B cell (primary cell): ENCODE results near the gene MOB1B. TPM values are rescaled to one million over a fixed set of nuclear protein-coding genes. Genes with fewer than 3 reads are reported as not detected.

Experiments
- ATAC-seq: fragments of 200-7000 bp; cut with Tn5 transposase; one replicate; pipeline ENCODE4 v1.10.0; 2021; ENCODE audit warnings: low read depth, mild to moderate bottlenecking, moderate number of reproducible peaks, moderate library complexity
- CTCF ChIA-PET: fragments of 350-600 bp; sonication (Branson Sonifier 250); formaldehyde crosslinking; loops from one replicate; lab custom pipeline; 2021; ENCODE audit warnings: antibody characterized with exemption, inconsistent platforms; lab: Charles Lee
- POLR2A ChIA-PET: fragments of 350-600 bp; sonication (Branson Sonifier 250); formaldehyde crosslinking; loops from one replicate; lab custom pipeline; 2021; ENCODE audit warnings: antibody characterized with exemption; lab: Charles Lee
- DNase-seq: peaks from one replicate; pipeline ENCODE4 v3.0.0; 2013
- H2AFZ ChIP-seq: 2 replicates; pipeline ENCODE4 v1.6.1; 2012; ENCODE audit warnings: mild to moderate bottlenecking, low read depth, low read length; ENCODE audit not compliant: insufficient read depth, poor library complexity, severe bottlenecking
- H3K27ac ChIP-seq, 2 donors: 1 replicate in 1 of 2; 2 replicates in 1 of 2; pipeline ENCODE4 v1.5.1; 2012 to 2013; ENCODE audit warnings: low read length in 2 of 2, mild to moderate bottlenecking in 2 of 2, moderate library complexity in 1 of 2
- H3K27me3 ChIP-seq, 4 experiments: fragments of 200-600 bp in 1 of 4; sonication (generic) in 1 of 4; replicated peaks in 1 of 4; 1 replicate in 2 of 4; 2 replicates in 2 of 4; pipeline versions ENCODE4 v1.6.1 to v1.7.0; 2013 to 2016; ENCODE audit warnings: low read length in 3 of 4, mild to moderate bottlenecking in 2 of 4, mixed read lengths in 1 of 4, moderate library complexity in 1 of 4; ENCODE audit not compliant: insufficient read depth in 4 of 4, control insufficient read depth in 3 of 4; ENCODE audit errors: control extremely low read depth in 1 of 4
- H3K36me3 ChIP-seq, 2 experiments: replicated peaks in 1 of 2; 1 replicate in 1 of 2; 2 replicates in 1 of 2; pipeline versions ENCODE4 v1.6.1 to v1.7.1; 2013; ENCODE audit warnings: low read length in 1 of 2; ENCODE audit not compliant: insufficient read depth in 2 of 2, control insufficient read depth in 1 of 2; ENCODE audit errors: control extremely low read depth in 1 of 2, extremely low read depth in 1 of 2
- H3K4me1 ChIP-seq, 2 donors: fragments of 200-600 bp in 1 of 2; sonication (generic) in 1 of 2; 1 replicate in 1 of 2; 2 replicates in 1 of 2; pipeline versions ENCODE4 v1.5.1 to v1.6.1; 2013 to 2017; ENCODE audit warnings: low read length in 2 of 2; ENCODE audit not compliant: control insufficient read depth in 2 of 2, insufficient read depth in 2 of 2
- H3K4me2 ChIP-seq: replicated peaks from 2 replicates; pipeline ENCODE3; 2012; ENCODE audit warnings: mild to moderate bottlenecking, low read depth, low read length; ENCODE audit not compliant: poor library complexity, severe bottlenecking
- H3K4me3 ChIP-seq, 5 experiments: fragments of 200-600 bp in 1 of 5; sonication (generic) in 1 of 5; 1 replicate in 3 of 5; 2 replicates in 2 of 5; pipeline versions ENCODE4 v1.5.1 to v1.7.0; 2011 to 2016; ENCODE audit warnings: low read length in 4 of 5, mild to moderate bottlenecking in 4 of 5, low read depth in 2 of 5, control low read depth in 1 of 5, moderate library complexity in 1 of 5; ENCODE audit not compliant: insufficient read depth in 1 of 5; ENCODE audit errors: control extremely low read depth in 1 of 5, extremely low read depth in 1 of 5
- H3K79me2 ChIP-seq: fragments of 200-600 bp; sonication (generic); one replicate; pipeline ENCODE4 v1.6.0; 2016; ENCODE audit warnings: low read length; ENCODE audit not compliant: control insufficient read depth, insufficient read depth
- H3K9ac ChIP-seq: fragments of 200-600 bp; sonication (generic); 2 replicates; pipeline ENCODE4 v1.6.1; 2017; ENCODE audit warnings: mild to moderate bottlenecking, low read length, moderate library complexity
- H3K9me3 ChIP-seq, 3 donors: one replicate each; pipeline versions ENCODE4 v1.6.1 to v1.7.1; 2013; ENCODE audit warnings: low read length in 2 of 3; ENCODE audit not compliant: control insufficient read depth in 2 of 3, insufficient read depth in 1 of 3; ENCODE audit errors: control extremely low read depth in 1 of 3
- H4K20me1 ChIP-seq: 2 replicates; pipeline ENCODE4 v1.6.0; 2012; ENCODE audit warnings: mild to moderate bottlenecking, low read length; ENCODE audit not compliant: insufficient read depth, control insufficient read depth, poor library complexity, severe bottlenecking
- H3K27ac Mint-ChIP-seq: one replicate; pipeline ENCODE4 v1.8.0; 2021; ENCODE audit warnings: mixed read lengths
- H3K27me3 Mint-ChIP-seq: one replicate; pipeline ENCODE4 v1.8.0; 2021; ENCODE audit warnings: mixed read lengths
- H3K4me1 Mint-ChIP-seq: one replicate; pipeline ENCODE4 v1.8.0; 2021; ENCODE audit warnings: mixed read lengths
- H3K4me3 Mint-ChIP-seq: one replicate; pipeline ENCODE4 v1.8.0; 2021; ENCODE audit warnings: mixed read lengths
- H3K9me3 Mint-ChIP-seq: one replicate; pipeline ENCODE4 v1.8.0; 2022; ENCODE audit warnings: mixed read lengths; ENCODE audit not compliant: insufficient read depth
- CTCF ChIP-seq: fragments of 200-600 bp; IDR thresholded peaks from one replicate; pipeline ENCODE4 v1.8.0; 2022; ENCODE audit warnings: antibody characterized with exemption, mild to moderate bottlenecking
- EZH2 ChIP-seq: IDR thresholded peaks from 2 replicates; pipeline ENCODE4 v1.6.1; 2012; ENCODE audit warnings: borderline replicate concordance, low read depth, mild to moderate bottlenecking, moderate library complexity, low read length; ENCODE audit not compliant: insufficient read depth, poor library complexity, severe bottlenecking
- WGBS: methylation state at CpG from one replicate; pipeline ENCODE4 v1.1.5; 2013; ENCODE audit warnings: missing lambda C conversion rate; ENCODE audit not compliant: insufficient coverage; 5-methylcytosine and 5-hydroxymethylcytosine counted together
- intact Hi-C: fragments of 100-400 bp; cut with micrococcal nuclease; formaldehyde crosslinking; loops from one replicate; pipeline ENCODE4 v1.10.0; 2022
- polyA plus RNA-seq: library from polyadenylated mRNA; depleted of rRNA; stranded (reverse); fragments of >200 nt; gene quantifications from 2 replicates; pipeline ENCODE4 v1.2.3, GENCODE V29; 2012
- total RNA-seq, 2 donors: library from RNA; stranded (reverse); fragments of 120-200 nt in 1 of 2; gene quantifications; 1 replicate in 1 of 2; 2 replicates in 1 of 2; pipeline versions ENCODE4 v1.2.3 to v1.2.4, GENCODE V29; 2013 to 2022

Gene MOB1B
- total and polyA plus RNA-seq, 2 donors (not counting 1 experiment from before 2014, with no cell fraction given) = 2.3 to 30.4 TPM

DNA sequence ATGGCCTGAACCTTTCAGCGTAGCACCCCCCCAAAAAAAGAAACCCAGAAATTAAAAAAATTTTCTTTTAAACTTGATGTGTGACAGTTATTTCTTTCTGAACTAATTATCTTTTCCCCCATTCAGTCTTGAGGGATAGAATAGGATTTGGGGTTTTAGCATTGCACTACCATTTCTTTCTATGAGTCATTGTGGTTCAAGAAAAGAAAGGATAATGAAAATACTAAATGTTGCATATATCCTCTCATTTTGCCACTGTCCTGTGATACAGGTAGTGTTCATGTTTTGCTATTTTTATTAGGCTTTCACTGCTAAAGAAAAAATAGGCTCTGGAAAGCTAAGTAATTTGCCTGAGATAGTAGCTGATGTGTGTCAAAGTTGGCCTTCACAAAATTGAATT is 51.9 kb downstream of the MOB1B start:
- no peak overlapping the region for H2AFZ ChIP-seq
- H3K27me3 ChIP-seq = no peaks in the 10 kb centered on the region
- TF ChIP-seq EZH2 (no peak), CTCF (no peak)
- no peak overlapping the region for H3K4me3 Mint-ChIP-seq
- DNase-seq (no peak), ATAC-seq (no peak)
- peaks cover 42% of the 10 kb centered on the region for H3K79me2 ChIP-seq
- H4K20me1 ChIP-seq = no peaks in the 10 kb centered on the region
- ChIA-PET CTCF (interaction anchor here (0.6 kb wide), 1 partner anchor 51 kb away, joined by 3 read pairs; no protein-coding TSS in a partner anchor), POLR2A (no interaction called here)
- intact Hi-C loops = no loop called here
- no peaks in the 10 kb centered on the region for H3K27me3 Mint-ChIP-seq
- no peaks in the 10 kb centered on the region for H3K9me3 Mint-ChIP-seq
- no peak overlapping the region for H3K4me3 ChIP-seq
- peaks cover under 1% of the 10 kb centered on the region for H3K4me1 Mint-ChIP-seq
- no peak overlapping the region for H3K4me2 ChIP-seq
- H3K4me1 ChIP-seq = no peaks in the 10 kb centered on the region
- H3K36me3 ChIP-seq = no peaks in the 10 kb centered on the region
- H3K9ac ChIP-seq = no peak overlapping the region
- no peaks in the 10 kb centered on the region for H3K9me3 ChIP-seq
- H3K27ac ChIP-seq = no peak overlapping the region
- no CpG with 5 or more reads among the region's 1 CpG for WGBS
- no peak overlapping the region for H3K27ac Mint-ChIP-seq

DNA sequence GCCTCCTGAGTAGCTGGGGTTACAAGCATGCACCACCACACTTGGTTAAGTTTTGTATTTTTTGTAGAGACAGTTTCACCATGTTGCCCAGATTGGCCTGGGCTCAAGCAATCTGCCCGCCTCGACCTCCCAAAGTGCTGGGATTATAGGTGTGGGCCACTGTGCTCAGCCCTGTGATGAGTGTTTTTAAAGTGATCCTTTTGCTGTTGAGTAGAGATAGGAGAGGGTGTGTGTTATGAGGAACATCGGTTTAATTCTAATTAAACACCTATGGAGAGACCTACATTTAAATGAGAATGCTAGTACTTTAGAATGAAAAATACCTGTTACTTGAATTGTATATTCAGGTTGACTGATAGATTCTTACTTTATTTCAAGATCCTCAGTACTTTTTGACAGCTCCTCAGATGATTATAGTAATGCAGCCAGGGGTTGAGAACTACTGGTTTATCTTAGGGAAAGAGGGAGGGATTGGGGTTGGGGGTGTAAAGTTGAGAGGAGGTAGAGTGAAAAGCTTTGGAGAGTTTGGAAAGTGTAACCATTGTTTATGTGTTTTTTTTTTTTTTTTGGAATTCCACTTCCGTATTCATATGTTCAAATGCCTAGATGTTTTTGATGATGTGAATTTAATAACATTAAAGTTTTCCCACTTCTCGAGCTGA is 54.5 kb downstream of the MOB1B start:
- H3K36me3 ChIP-seq = peaks cover 0 to 2% of the 10 kb centered on the region in 2 experiments
- no peak overlapping the region for H3K4me3 ChIP-seq
- H3K9me3 Mint-ChIP-seq = no peaks in the 10 kb centered on the region
- H3K9ac ChIP-seq = no peak overlapping the region
- TF ChIP-seq CTCF = no peak
- H3K4me2 ChIP-seq = no peak overlapping the region
- H3K27ac ChIP-seq = no peak overlapping the region
- H2AFZ ChIP-seq = no peak overlapping the region
- ATAC-seq (no peak), DNase-seq (no peak)
- H3K27ac Mint-ChIP-seq = no peak overlapping the region
- no peak overlapping the region for H3K4me3 Mint-ChIP-seq
- H4K20me1 ChIP-seq = no peaks in the 10 kb centered on the region
- 90% methylated on average over 2 of the region's 5 CpGs for WGBS
- no peaks in the 10 kb centered on the region for H3K9me3 ChIP-seq
- H3K79me2 ChIP-seq = peaks cover 16% of the 10 kb centered on the region
- no peaks in the 10 kb centered on the region for H3K27me3 ChIP-seq
- H3K27me3 Mint-ChIP-seq = no peaks in the 10 kb centered on the region
- no peaks in the 10 kb centered on the region for H3K4me1 Mint-ChIP-seq
- ChIA-PET CTCF (interaction anchor here (0.6 kb wide), 1 partner anchor 228 kb away, joined by 3 read pairs; no protein-coding TSS in a partner anchor), POLR2A (no interaction called here)
- no peaks in the 10 kb centered on the region for H3K4me1 ChIP-seq
- intact Hi-C loops = no loop called here
